Esophagus muscularis mucosa (tissue), 4 donors: ENCODE results near the gene EVA1C.

ENCODE experiments used
- CTCF ChIP-seq, 3 experiments: fragments of 200-600 bp in 2 of 3; fragments of 450-650 bp in 1 of 3; sonication (generic) in 2 of 3; IDR thresholded peaks; one replicate each; pipeline ENCODE4 v1.5.1; 2017 to 2019; ENCODE audit warnings: antibody characterized with exemption in 3 of 3, mild to moderate bottlenecking in 2 of 3, moderate library complexity in 1 of 3
- EP300 ChIP-seq: sonication (generic); formaldehyde crosslinking; IDR thresholded peaks from one replicate; pipeline ENCODE4 v1.6.1; 2017; ENCODE audit warnings: antibody characterized with exemption
- POLR2A ChIP-seq: fragments of 450-650 bp; IDR thresholded peaks from one replicate; pipeline ENCODE4 v1.6.1; 2017; ENCODE audit warnings: antibody characterized with exemption, moderate library complexity, mild to moderate bottlenecking, low read depth
- POLR2AphosphoS5 ChIP-seq, 2 donors: sonication (generic); formaldehyde crosslinking; IDR thresholded peaks; one replicate each; pipeline ENCODE4 v1.6.1; 2017; ENCODE audit warnings: antibody characterized with exemption in 2 of 2

GRCh38 chr21:32532636-32533035, 120.1 kb downstream of the EVA1C start:
- TF ChIP-seq POLR2AphosphoS5 (IDR thresholded peaks at IDR 0.05): no peak
- no peak for TF ChIP-seq POLR2A
- TF ChIP-seq CTCF (IDR thresholded peaks at IDR 0.05): no peak
- TF ChIP-seq EP300: no peak
